Peyer's patch (tissue), 4 donors: ENCODE measurements around the gene STX7.

Experiments
- CTCF ChIP-seq, 6 experiments: fragments of 450-650 bp in 4 of 6; fragments of 200-600 bp in 2 of 6; sonication (generic) in 1 of 6; IDR thresholded peaks; one replicate each; pipeline ENCODE4 v1.5.1; 2017 to 2019; ENCODE audit warnings: antibody characterized with exemption in 6 of 6, mild to moderate bottlenecking in 3 of 6, moderate library complexity in 1 of 6
- POLR2A ChIP-seq, 2 donors: fragments of 450-650 bp; IDR thresholded peaks; one replicate each; pipeline ENCODE4 v1.5.1; 2017; ENCODE audit warnings: antibody characterized with exemption in 2 of 2, mild to moderate bottlenecking in 2 of 2, moderate library complexity in 2 of 2

- no peak for TF ChIP-seq CTCF (IDR thresholded peaks at IDR 0.05)
- no peak for TF ChIP-seq POLR2A (IDR thresholded peaks at IDR 0.05)
Observed at GRCh38 chr6:132418235-132418965, 94.5 kb downstream of the STX7 start.
